ENCODE data around the gene ANKRD55. TPM values are rescaled to one million over a fixed set of nuclear protein-coding genes. Genes with fewer than 3 reads are reported as not detected.
"Not testable (repeated sequence)": the region's sequence is repeated elsewhere in the genome, so short reads cannot be mapped to it uniquely, and the experiment has no call there.

Gene ANKRD55
- total and polyA plus RNA-seq, 11 donors = 0.11 to 0.15 TPM; not detected in 9

DNA sequence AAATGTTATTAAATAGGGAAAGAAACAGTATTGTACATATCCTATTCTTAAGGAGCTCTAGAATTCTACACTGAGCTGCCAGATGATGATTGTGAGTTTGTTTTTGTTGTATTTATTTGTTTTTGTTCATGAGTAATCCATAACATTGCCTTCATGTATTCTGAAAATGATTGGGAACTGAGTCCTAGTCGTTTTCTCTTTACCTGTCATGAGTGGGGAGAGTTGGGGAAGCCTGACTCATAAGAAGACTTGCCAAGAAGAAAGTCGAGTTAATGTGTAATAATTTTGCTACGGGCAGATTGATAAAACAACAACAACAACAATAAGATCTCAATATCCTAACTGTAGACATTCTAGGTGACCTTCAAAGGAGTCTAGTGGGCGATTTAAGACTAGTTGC lies 103.8 kb downstream of the ANKRD55 start:
- no peaks in the 10 kb centered on the region for H3K27me3 ChIP-seq
- ATAC-seq (no peak), DNase-seq (no peak)
- intact Hi-C loops (cut with DNase I) = no loop called here
- no peaks in the 10 kb centered on the region for H3K36me3 ChIP-seq
- no peak overlapping the region for H3K27ac ChIP-seq
- 93 to 94% (median 93%) methylated on average over 4 of the region's 4 CpGs for WGBS, 4 donors
- H3K4me1 ChIP-seq = peaks cover 0 to 28% (median 3%) of the 10 kb centered on the region in 12 donors
- no peak overlapping the region for H3K4me3 ChIP-seq
- peaks cover 0 to 11% (median 0%) of the 10 kb centered on the region in 12 donors for H3K9me3 ChIP-seq
- TF ChIP-seq POLR2A (IDR thresholded peaks at IDR 0.05) = no peak
- no peak for TF ChIP-seq CTCF (IDR thresholded peaks at IDR 0.05)

- 21 to 41% (median 33%) methylated on average over 3 of the region's 3 CpGs for WGBS, 4 donors
- TF ChIP-seq CTCF (IDR thresholded peaks at IDR 0.05) = no peak
- TF ChIP-seq POLR2A (IDR thresholded peaks at IDR 0.05) = no peak
- Histone ChIP-seq H3K4me1 (peaks cover 0 to 40% (median 4%) of the 10 kb centered on the region in 12 donors), H3K27ac (peak overlapping the region in 1 of 12 donors; percentile 23), H3K9me3 (peaks cover 0 to 11% (median 0%) of the 10 kb centered on the region in 12 donors), H3K36me3 (no peaks in the 10 kb centered on the region), H3K4me3 (no peak overlapping the region), H3K27me3 (no peaks in the 10 kb centered on the region)
- peak in 1 of 4 donors; percentile 35 for ATAC-seq
- peak in 2 of 5 donors; percentile 23 to 39 for DNase-seq
- intact Hi-C loops (cut with DNase I) = no loop called here
These were observed 105.0 kb downstream of the ANKRD55 start for GRCh38 chr5:56128113-56128512.

- Histone ChIP-seq H3K4me3 (no peak overlapping the region), H3K27me3 (no peaks in the 10 kb centered on the region), H3K4me1 (peaks cover 0 to 42% (median 4%) of the 10 kb centered on the region in 12 donors), H3K27ac (no peak overlapping the region), H3K36me3 (no peaks in the 10 kb centered on the region), H3K9me3 (peaks cover 0 to 11% (median 0%) of the 10 kb centered on the region in 12 donors)
- WGBS, 4 donors = 77 to 82% (median 81%) methylated on average over 7 of the region's 7 CpGs
- ATAC-seq (no peak), DNase-seq (no peak)
- TF ChIP-seq CTCF (IDR thresholded peaks at IDR 0.05) = no peak
- no peak for TF ChIP-seq POLR2A (IDR thresholded peaks at IDR 0.05)
- intact Hi-C loops (cut with DNase I) = no loop called here
These were observed 106.5 kb downstream of the ANKRD55 start for GRCh38 chr5:56126487-56127179.

- H3K27me3 ChIP-seq = no peaks in the 10 kb centered on the region
- peak; percentile 41 to 77 (median 64) for DNase-seq
- no peaks in the 10 kb centered on the region for H3K9me3 ChIP-seq
- no peak overlapping the region for H3K4me3 ChIP-seq
- H3K4me1 ChIP-seq = peaks cover 0 to 40% (median 4%) of the 10 kb centered on the region in 12 donors
- WGBS, 4 donors = 47 to 71% (median 60%) methylated on average over 8 of the region's 8 CpGs
- no peaks in the 10 kb centered on the region for H3K36me3 ChIP-seq
- intact Hi-C loops (cut with DNase I) = no loop called here
- peak overlapping the region in 9 of 12 donors; percentile 1 to 50 (median 33) for H3K27ac ChIP-seq
- peak; percentile 38 to 95 (median 89) for ATAC-seq
- no peak for TF ChIP-seq POLR2A (IDR thresholded peaks at IDR 0.05)
- TF ChIP-seq CTCF (IDR thresholded peaks at IDR 0.05) = no peak
These were observed 109.4 kb downstream of the ANKRD55 start for GRCh38 chr5:56123531-56124243.

DNA sequence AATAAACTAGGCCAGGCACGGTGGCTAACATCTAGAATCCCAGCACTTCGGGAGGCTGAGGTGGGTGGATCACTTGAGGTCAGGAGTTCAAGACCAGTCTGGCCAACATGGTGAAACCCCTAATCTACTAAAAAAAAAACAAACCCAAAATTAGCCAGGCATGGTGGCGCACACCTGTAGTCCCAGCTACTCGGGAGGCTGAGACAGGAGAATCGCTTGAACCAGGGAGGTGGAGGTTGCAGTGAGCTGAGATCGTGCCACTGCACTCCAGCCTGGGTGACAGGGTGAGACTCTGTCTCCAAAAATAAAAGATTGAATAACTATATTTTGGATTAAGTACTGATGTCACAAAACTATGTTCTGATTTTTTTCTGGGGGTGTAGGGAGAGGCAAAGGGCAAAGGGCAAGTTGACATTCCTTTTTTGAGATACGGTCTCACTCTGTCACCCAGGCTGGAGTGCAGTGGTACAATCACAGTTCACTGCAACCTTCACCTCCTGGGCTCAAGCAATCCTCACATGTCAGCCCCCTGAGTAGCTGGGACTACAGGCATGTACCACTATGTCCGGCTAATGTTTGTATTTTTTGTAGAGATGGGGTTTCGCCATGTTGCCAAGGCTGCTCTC lies 110.7 kb downstream of the ANKRD55 start:
- H3K27me3 ChIP-seq; H3K27ac ChIP-seq; intact Hi-C loops (cut with DNase I); H3K4me3 ChIP-seq; H3K36me3 ChIP-seq; ATAC-seq; DNase-seq; H3K9me3 ChIP-seq: not testable (repeated sequence)
- peaks cover 0 to 30% (median 3%) of the 10 kb centered on the region in 12 donors for H3K4me1 ChIP-seq
- 84 to 97% (median 93%) methylated on average over 8 to 9 of the region's 9 CpGs for WGBS, 4 donors

Data from heart left ventricle (tissue), 16 donors.